ENCODE data around the gene CNOT3.

CNOT3 gene

GRCh38 chr19:54115109-54116063 is 22.2 kb upstream of the CNOT3 start, which contains the start of the genes PRPF31 and TFPT:
PRPF31 (plus strand) TSS chr19:54115754; CDS start chr19:54118279, 2,525 bp downstream.
TFPT (minus strand) TSS chr19:54115657; CDS start chr19:54115269, 388 bp downstream.
- in situ Hi-C loops (cut with MboI; ENCODE audit: low sequenced_read_pairs), result no loop called here

GRCh38 chr19:54121259-54121658 is 16.3 kb upstream of the CNOT3 start:
- in situ Hi-C loops (cut with MboI; ENCODE audit: low sequenced_read_pairs), result no loop called here

- in situ Hi-C loops (cut with MboI; ENCODE audit: low sequenced_read_pairs), result no loop called here
Observed at GRCh38 chr19:54123682-54124081, 13.9 kb upstream of the CNOT3 start.

- in situ Hi-C loops (cut with MboI; ENCODE audit: low sequenced_read_pairs), result no loop called here
Observed at GRCh38 chr19:54124393-54124792, 13.2 kb upstream of the CNOT3 start.

- in situ Hi-C loops (cut with MboI; ENCODE audit: low sequenced_read_pairs), result no loop called here
Observed at GRCh38 chr19:54125713-54126112, 11.8 kb upstream of the CNOT3 start.

GRCh38 chr19:54127688-54128440 is 9.7 kb upstream of the CNOT3 start:
- in situ Hi-C loops (cut with MboI; ENCODE audit: low sequenced_read_pairs), result no loop called here

GRCh38 chr19:54128441-54128725 is 9.2 kb upstream of the CNOT3 start:
- in situ Hi-C loops (cut with MboI; ENCODE audit: low sequenced_read_pairs), result no loop called here

GRCh38 chr19:54128796-54129616 is 8.6 kb upstream of the CNOT3 start:
- in situ Hi-C loops (cut with MboI; ENCODE audit: low sequenced_read_pairs), result no loop called here

GRCh38 chr19:54129617-54129996 is 8.0 kb upstream of the CNOT3 start:
- in situ Hi-C loops (cut with MboI; ENCODE audit: low sequenced_read_pairs), result no loop called here

GRCh38 chr19:54133312-54133956 is 4.1 kb upstream of the CNOT3 start:
- in situ Hi-C loops (cut with MboI; ENCODE audit: low sequenced_read_pairs), result no loop called here

GRCh38 chr19:54133957-54134590 is 3.5 kb upstream of the CNOT3 start:
- in situ Hi-C loops (cut with MboI; ENCODE audit: low sequenced_read_pairs), result no loop called here

- in situ Hi-C loops (cut with MboI; ENCODE audit: low sequenced_read_pairs), result no loop called here
Observed at GRCh38 chr19:54136086-54136863, 1.3 kb upstream of the CNOT3 start.

GRCh38 chr19:54136864-54137698 is 481 bp upstream of the CNOT3 start:
- in situ Hi-C loops (cut with MboI; ENCODE audit: low sequenced_read_pairs), result no loop called here

GRCh38 chr19:54138489-54139256 is 1.1 kb downstream of the CNOT3 start:
- in situ Hi-C loops (cut with MboI; ENCODE audit: low sequenced_read_pairs), result no loop called here

GRCh38 chr19:54141356-54141755 is 3.8 kb downstream of the CNOT3 start:
- in situ Hi-C loops (cut with MboI; ENCODE audit: low sequenced_read_pairs), result no loop called here

GRCh38 chr19:54142166-54142780 is 4.7 kb downstream of the CNOT3 start:
- in situ Hi-C loops (cut with MboI; ENCODE audit: low sequenced_read_pairs), result no loop called here

- in situ Hi-C loops (cut with MboI; ENCODE audit: low sequenced_read_pairs), result no loop called here
Observed at GRCh38 chr19:54145541-54146158, 8.1 kb downstream of the CNOT3 start.

Data from hTERT RPE-1 (cell line).